IPS-18a (cell line): ENCODE results near the gene ATP5F1E.

Experiments used
- H3K27ac ChIP-seq: one replicate; pipeline ENCODE4 v1.5.1; 2013; ENCODE audit warnings: low read length
- H3K27me3 ChIP-seq: one replicate; pipeline ENCODE4 v1.6.1; 2013; ENCODE audit warnings: mild to moderate bottlenecking, low read length; ENCODE audit not compliant: control insufficient read depth, insufficient read depth
- H3K36me3 ChIP-seq: one replicate; pipeline ENCODE4 v1.6.1; 2013; ENCODE audit warnings: low read depth, low read length; ENCODE audit not compliant: control insufficient read depth
- H3K4me1 ChIP-seq: one replicate; pipeline ENCODE4 v1.6.1; 2013; ENCODE audit warnings: low read depth, low read length; ENCODE audit not compliant: control insufficient read depth
- H3K4me3 ChIP-seq: one replicate; pipeline ENCODE4 v1.5.1; 2013; ENCODE audit warnings: low read length
- H3K9ac ChIP-seq: one replicate; pipeline ENCODE4 v1.6.1; 2013; ENCODE audit warnings: mild to moderate bottlenecking, low read length, moderate library complexity
- H3K9me3 ChIP-seq: one replicate; pipeline ENCODE4 v1.6.1; 2013; ENCODE audit warnings: low read depth, low read length; ENCODE audit not compliant: control insufficient read depth

Gene ATP5F1E

DNA sequence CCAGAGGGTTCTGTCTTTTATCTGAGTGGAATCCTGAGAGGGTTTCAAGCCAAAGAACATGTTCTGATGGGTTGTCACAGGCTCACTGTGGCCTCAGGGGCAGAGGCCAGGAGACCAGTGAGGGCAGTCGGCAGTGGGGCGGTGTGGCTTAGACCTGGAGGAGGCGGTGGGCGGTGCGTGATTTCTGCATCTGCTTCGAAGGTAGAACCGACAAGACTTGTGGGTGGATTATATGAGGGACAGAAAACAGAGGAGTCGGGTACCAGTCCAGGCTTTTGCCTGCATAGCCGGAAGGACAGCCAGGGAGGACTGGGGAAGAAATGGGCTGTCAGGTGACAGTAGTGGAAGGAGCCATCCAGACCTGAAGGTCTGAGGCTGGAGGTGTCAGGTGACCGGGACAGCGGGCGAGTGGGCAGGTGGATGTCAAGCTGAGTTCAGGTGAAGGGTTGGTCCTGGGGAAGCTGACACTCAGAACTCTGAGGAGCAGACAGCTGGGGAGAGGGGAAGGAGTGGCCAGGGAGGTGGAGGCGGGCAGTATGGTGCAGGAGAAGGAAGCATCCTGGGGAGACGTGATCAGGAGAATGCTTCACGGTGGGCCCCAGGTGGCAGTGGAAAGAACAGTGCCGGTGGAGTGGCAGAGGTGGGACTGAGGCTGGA, 28.2 kb downstream of the ATP5F1E start:
- no peaks in the 10 kb centered on the region for H3K4me1 ChIP-seq
- H3K9ac ChIP-seq, result no peak overlapping the region
- no peaks in the 10 kb centered on the region for H3K9me3 ChIP-seq
- peaks cover 4% of the 10 kb centered on the region for H3K36me3 ChIP-seq
- no peak overlapping the region for H3K27ac ChIP-seq
- peaks cover 13% of the 10 kb centered on the region for H3K27me3 ChIP-seq
- H3K4me3 ChIP-seq, result no peak overlapping the region

DNA sequence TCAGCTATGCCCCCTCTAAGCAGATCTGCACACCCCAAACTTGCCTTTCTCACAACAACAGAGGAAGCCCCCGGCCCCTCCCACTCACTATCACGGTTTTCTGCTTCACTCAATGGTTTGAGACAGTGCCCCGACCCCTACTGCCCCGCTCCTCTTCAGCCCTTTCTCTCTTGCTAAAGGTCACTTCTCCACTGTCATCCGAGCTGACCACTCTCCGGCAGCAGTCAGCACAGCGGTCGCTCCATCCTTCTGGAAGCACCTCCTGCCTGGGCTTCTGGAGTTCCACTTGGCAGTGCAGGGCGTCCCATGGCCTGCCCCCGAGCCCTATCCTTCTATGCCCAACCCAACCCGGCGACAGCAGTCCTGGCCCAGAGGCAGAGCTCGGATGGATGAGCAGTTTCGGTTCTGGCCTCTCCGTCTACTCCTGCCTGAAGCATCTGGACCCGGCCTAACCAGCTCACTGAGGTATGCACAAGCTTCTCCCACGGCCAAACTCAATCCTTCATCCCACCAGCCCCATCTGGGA, 29.2 kb downstream of the ATP5F1E start:
- peaks cover 4% of the 10 kb centered on the region for H3K36me3 ChIP-seq

DNA sequence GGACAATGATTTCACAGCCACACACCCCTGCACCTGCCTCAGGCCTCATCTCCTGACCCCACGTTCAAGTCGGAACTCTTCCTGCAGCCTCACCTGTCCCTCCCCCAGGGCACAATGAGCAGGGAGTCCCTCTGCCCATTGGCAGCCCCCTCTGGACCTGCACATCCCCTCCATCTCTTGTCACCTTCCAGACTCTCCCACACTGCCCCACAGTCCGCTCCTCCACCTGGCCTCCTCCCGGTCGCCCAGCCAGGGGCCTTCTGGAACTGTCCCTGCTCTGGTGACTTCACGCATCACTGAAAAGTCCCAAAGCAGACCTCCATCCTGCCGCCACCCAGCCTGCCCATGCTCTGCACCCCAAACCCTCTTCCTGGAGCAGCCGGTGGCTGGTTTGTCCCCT, 29.7 kb downstream of the ATP5F1E start:
- peaks cover 7% of the 10 kb centered on the region for H3K36me3 ChIP-seq
- H3K9me3 ChIP-seq, result no peaks in the 10 kb centered on the region
- H3K27me3 ChIP-seq, result peaks cover under 1% of the 10 kb centered on the region
- H3K4me3 ChIP-seq, result no peak overlapping the region
- H3K4me1 ChIP-seq, result no peaks in the 10 kb centered on the region
- no peak overlapping the region for H3K9ac ChIP-seq
- H3K27ac ChIP-seq, result no peak overlapping the region

More for the DNA sequence above, 29.2 kb downstream of the ATP5F1E start:
- Histone ChIP-seq H3K4me1 (no peaks in the 10 kb centered on the region), H3K27me3 (peaks cover 6% of the 10 kb centered on the region), H3K4me3 (no peak overlapping the region), H3K9ac (no peak overlapping the region), H3K9me3 (no peaks in the 10 kb centered on the region), H3K27ac (no peak overlapping the region)

DNA sequence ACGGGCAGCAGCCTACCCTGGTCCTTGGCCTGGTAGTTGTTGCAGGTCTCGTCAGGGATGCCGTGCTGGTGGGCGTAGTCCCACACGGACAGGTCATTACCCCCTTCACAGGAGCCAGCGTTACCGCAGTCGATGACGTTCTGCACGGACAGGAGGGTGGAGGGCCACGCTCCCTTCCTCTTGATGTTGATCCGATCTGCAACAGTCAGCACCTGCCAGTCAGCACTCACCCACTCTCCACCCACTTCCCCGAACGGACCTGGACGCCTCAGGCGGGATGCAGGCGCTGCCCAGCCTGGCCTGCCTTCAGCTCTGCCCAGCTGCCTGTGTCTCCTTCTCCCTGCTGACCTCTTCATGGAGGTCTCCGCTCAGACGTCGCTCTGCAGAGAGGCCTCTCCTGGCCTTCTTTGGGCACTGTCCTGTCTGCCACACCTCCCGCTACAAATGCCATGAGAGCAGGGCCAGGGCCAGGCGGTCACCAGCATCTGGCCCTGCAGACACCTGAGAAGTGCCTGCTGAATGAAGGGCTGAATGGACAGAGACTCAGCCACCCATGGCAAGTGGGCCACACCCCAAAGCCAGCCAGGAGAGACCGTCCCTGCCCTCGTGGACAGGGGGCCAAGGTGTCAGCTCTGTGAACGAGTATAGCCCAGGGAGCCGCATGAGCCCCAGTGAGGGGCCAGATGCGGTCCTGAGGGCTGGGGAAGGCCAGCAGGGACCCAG, 30.5 kb downstream of the ATP5F1E start:
- Histone ChIP-seq H3K27me3 (no peaks in the 10 kb centered on the region), H3K4me3 (no peak overlapping the region), H3K36me3 (peaks cover 9% of the 10 kb centered on the region), H3K9me3 (no peaks in the 10 kb centered on the region), H3K27ac (no peak overlapping the region), H3K4me1 (no peaks in the 10 kb centered on the region), H3K9ac (no peak overlapping the region)

DNA sequence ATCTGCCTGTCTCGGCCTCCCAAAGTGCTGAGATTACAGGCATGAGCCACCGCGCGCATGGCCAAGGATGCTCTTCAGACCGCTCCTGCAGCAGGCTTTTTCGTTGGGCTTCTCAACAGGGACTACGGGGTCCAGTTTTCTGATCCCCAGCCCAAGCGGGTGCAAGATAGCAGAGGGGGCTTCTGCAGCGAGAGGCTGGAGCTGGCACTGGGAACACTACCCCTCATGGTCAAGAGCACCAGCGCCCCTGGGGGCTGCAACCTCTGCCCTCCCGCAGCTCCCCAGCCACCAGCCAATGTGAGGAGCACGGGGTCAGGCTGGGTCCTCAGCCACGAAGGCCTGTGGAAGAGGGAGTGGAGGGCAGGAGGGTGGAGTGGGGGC, 31.1 kb downstream of the ATP5F1E start:
- no peaks in the 10 kb centered on the region for H3K4me1 ChIP-seq
- H3K27me3 ChIP-seq, result no peaks in the 10 kb centered on the region
- peaks cover 14% of the 10 kb centered on the region for H3K36me3 ChIP-seq
- H3K27ac ChIP-seq, result no peak overlapping the region
- no peaks in the 10 kb centered on the region for H3K9me3 ChIP-seq
- H3K9ac ChIP-seq, result no peak overlapping the region
- H3K4me3 ChIP-seq, result no peak overlapping the region

DNA sequence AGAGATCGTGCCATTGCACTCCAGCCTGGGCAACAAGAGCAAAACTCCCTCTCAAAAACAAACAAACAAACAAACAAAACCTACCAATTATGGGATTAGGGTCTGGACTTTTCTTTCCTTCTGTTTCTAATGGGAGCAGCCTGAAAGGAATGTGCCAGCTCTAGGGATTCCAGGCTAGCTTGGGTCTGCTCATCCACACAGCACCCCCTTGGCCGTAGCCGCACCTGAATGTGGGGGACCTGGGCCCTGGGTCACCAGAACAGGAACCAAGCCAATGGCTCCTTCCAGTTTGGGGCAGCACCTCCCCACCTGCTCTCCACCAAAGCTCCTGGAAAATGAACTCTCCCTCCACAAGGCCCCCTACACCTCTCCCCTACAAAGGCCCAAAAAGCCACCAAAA, 31.8 kb downstream of the ATP5F1E start:
- H3K27ac ChIP-seq, result no peak overlapping the region
- H3K4me1 ChIP-seq, result no peaks in the 10 kb centered on the region
- H3K27me3 ChIP-seq, result no peaks in the 10 kb centered on the region
- no peak overlapping the region for H3K9ac ChIP-seq
- H3K9me3 ChIP-seq, result no peaks in the 10 kb centered on the region
- H3K4me3 ChIP-seq, result no peak overlapping the region
- peaks cover 22% of the 10 kb centered on the region for H3K36me3 ChIP-seq

DNA sequence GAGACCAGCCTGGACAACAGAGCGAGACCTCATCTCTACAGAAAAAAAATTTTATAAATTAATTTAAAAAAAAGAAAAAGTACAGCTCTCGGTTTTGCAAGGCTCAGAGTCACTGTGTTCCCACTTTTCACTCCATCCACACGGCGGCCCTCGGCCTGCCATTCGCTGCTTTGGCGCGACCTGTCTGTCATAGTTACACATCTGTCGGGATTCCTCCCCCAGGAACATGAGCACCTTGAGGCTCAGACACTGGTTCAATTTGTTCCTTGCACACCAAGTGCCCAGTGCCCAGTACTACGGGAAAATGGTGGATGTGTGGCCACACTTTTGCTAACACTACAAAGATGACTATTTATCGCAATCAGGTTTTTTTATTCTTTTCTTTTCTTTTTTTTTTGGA, 33.5 kb downstream of the ATP5F1E start:
- Histone ChIP-seq H3K36me3 (peaks cover 38% of the 10 kb centered on the region), H3K4me3 (no peak overlapping the region), H3K27ac (no peak overlapping the region), H3K27me3 (no peaks in the 10 kb centered on the region), H3K9me3 (no peaks in the 10 kb centered on the region), H3K9ac (no peak overlapping the region), H3K4me1 (no peaks in the 10 kb centered on the region)

DNA sequence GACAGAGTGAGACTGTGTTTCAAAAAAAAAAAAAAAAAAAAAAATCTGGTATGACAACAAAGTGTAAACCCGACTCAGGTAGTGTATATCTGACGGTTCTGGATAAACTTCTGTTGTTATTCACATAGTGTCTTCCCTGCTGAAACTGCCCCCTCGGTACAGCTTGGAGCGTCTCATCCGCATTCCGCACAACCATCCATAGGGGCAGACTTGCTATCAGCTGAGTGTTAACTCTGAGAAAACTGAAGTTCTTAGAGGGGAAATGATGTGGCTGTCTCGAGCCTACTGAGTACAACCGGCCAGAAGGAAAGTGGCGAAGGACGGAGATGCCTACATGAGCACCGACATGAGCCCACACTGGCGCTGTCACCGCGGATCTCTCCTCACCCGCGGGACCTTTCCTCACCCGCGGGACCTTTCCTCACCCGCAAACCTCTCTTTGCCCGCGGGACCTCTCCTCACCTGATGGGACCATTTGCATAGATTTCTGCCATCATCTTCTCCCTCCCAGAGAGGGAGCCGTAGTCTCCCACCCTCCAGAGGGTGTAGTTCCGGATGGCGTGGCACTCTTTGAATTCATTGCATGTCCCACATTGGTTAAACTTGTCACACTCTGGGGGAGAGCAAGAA, 34.9 kb downstream of the ATP5F1E start:
- H3K9ac ChIP-seq, result no peak overlapping the region
- no peak overlapping the region for H3K4me3 ChIP-seq
- H3K27me3 ChIP-seq, result no peaks in the 10 kb centered on the region
- H3K27ac ChIP-seq, result no peak overlapping the region
- peaks cover 52% of the 10 kb centered on the region for H3K36me3 ChIP-seq
- no peaks in the 10 kb centered on the region for H3K9me3 ChIP-seq
- no peaks in the 10 kb centered on the region for H3K4me1 ChIP-seq

DNA sequence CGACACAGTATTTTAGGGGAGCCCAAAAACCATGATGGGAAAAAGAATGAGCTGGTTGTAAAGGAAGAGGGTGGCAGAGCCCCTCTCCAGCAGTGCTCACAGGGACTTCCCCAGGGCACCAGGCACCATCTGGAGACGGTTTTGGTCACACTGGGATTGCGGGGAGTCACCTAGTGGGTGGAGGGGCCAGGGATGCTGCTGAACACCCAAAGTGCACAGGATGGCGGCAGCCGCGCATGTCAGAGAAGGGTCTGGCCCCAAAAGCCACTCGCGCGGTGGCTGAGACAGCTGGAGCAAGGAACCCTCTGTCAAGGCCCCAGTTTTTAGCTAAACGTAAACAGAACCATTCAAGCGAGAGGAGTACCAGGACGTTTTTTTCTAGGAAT, 35.9 kb downstream of the ATP5F1E start:
- Histone ChIP-seq H3K36me3 (peaks cover 60% of the 10 kb centered on the region), H3K9ac (no peak overlapping the region), H3K4me3 (no peak overlapping the region), H3K4me1 (no peaks in the 10 kb centered on the region), H3K27ac (no peak overlapping the region), H3K9me3 (no peaks in the 10 kb centered on the region), H3K27me3 (no peaks in the 10 kb centered on the region)

DNA sequence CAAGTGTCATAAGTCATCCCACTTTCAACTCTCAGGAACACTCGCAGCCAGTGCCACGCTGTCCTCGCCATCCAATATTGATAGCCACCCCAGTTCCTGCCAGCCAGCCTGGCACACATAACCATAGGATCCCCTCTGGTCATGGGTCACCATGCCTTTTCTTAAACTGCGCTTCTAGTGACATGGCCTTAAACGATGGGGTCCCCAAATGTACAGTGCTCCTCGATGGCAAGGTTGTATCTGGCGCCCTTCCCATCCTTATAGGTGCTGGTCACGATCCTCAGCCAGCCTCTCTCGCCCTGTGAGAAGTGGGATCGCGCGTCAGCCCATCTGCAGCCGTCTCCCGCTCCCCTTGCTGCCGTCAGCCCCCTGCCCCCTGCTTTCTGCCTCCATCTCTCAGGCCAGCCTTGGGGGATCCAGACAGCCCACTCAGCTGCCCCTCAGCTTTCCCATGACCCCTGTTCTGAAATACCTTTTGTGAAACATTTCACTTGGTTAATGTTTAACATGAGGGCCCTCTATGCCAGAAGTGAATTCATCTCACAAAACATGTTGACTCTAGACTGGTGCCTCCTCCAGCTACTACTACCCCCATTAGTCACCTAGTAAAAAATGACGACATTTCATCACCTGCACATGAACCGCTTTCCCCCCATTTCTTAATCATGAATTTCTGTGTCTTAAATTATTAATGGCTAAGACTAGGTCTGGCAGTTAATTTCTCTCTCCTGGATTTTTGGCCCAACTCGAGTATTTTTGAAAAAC, 36.5 kb downstream of the ATP5F1E start:
- Histone ChIP-seq H3K4me1 (no peaks in the 10 kb centered on the region), H3K9me3 (no peaks in the 10 kb centered on the region), H3K27ac (no peak overlapping the region), H3K9ac (no peak overlapping the region), H3K36me3 (peaks cover 64% of the 10 kb centered on the region), H3K27me3 (no peaks in the 10 kb centered on the region), H3K4me3 (no peak overlapping the region)

DNA sequence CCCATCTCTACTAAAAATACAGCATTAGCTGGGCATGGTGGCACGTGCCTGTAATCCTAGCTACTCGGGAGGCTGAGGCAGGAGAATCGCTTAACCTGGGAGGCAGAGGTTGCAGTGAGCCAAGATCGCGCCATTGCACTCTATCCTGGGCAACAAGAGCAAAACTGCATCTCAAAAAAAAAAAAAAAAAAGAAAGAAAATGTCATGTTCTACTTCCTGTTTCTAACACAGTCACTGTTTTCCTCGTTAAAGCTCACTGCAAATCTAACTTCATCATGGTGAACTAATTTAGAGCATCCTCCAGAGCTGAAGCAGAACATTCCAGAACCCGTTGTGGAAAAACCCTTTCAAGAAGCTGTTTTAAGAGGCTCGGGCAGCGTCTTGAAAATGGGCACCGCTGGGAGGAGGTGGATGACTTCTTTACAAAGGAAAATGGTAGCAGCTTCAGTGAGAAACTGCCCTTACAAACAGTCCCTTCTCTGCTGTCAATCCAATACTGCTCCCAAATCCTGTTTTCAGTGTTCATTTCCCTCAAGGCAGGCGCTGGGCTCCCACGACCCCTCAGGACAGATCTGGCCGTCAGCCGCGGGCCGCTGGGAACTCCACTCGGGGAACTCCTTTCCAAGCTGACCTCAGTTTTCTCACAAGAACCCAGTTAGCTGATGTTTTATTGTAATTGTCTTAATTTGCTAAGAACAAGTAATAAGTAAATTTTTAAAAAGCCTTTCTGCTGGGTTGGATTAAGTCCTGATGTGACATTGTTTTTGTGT, 37.6 kb downstream of the ATP5F1E start:
- H3K36me3 ChIP-seq, result peaks cover 73% of the 10 kb centered on the region
- no peaks in the 10 kb centered on the region for H3K4me1 ChIP-seq
- no peak overlapping the region for H3K27ac ChIP-seq
- no peaks in the 10 kb centered on the region for H3K9me3 ChIP-seq
- no peak overlapping the region for H3K9ac ChIP-seq
- no peaks in the 10 kb centered on the region for H3K27me3 ChIP-seq
- no peak overlapping the region for H3K4me3 ChIP-seq
